ENCODE measurements around the gene ZBTB20.

The ZBTB20 gene

DNA sequence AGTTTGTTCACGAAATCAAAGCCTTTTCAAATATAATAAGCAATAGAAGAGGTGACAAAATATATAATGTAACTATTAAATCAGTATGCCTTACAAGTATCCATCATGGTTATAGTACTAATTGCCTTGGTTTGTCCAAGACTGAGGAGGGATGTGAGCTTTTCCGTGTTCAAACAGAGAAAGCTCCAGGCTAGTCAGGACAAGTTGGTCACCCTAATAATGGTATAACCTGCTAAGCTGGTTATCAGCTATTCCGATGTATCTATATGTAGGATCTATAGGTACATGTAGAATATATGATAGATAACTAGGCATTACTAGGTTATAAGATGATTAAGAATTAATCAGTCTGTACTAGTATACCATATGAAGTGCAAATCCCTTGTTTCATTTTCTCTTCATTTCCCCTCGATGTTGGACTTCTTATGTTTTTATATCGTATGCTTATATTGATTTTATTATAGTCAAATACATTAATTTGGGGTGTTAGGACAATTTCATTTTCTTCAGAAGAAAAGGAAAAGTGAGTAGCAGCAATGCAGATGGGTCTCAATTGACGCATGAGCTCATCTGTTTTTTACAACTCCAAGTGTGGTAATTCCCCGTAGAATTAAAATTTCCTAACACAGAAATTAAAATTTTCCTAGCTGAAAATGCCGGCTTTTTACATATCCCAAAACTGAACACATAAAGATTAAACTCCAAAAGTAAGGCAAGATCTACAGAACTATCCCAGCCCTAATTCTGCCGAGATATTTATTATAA is 434.2 kb downstream of the ZBTB20 start:
- TF ChIP-seq POLR2AphosphoS5 (IDR thresholded peaks at IDR 0.05; ENCODE audit: low read depth, low read length): no peak
- no peak for TF ChIP-seq SIN3A (IDR thresholded peaks at IDR 0.05; ENCODE audit: borderline replicate concordance, insufficient read depth, low read length)
- no peak for TF ChIP-seq TAF1 (IDR thresholded peaks at IDR 0.05; ENCODE audit: borderline replicate concordance, insufficient read depth, low read length)
- TF ChIP-seq, protein P1, sequence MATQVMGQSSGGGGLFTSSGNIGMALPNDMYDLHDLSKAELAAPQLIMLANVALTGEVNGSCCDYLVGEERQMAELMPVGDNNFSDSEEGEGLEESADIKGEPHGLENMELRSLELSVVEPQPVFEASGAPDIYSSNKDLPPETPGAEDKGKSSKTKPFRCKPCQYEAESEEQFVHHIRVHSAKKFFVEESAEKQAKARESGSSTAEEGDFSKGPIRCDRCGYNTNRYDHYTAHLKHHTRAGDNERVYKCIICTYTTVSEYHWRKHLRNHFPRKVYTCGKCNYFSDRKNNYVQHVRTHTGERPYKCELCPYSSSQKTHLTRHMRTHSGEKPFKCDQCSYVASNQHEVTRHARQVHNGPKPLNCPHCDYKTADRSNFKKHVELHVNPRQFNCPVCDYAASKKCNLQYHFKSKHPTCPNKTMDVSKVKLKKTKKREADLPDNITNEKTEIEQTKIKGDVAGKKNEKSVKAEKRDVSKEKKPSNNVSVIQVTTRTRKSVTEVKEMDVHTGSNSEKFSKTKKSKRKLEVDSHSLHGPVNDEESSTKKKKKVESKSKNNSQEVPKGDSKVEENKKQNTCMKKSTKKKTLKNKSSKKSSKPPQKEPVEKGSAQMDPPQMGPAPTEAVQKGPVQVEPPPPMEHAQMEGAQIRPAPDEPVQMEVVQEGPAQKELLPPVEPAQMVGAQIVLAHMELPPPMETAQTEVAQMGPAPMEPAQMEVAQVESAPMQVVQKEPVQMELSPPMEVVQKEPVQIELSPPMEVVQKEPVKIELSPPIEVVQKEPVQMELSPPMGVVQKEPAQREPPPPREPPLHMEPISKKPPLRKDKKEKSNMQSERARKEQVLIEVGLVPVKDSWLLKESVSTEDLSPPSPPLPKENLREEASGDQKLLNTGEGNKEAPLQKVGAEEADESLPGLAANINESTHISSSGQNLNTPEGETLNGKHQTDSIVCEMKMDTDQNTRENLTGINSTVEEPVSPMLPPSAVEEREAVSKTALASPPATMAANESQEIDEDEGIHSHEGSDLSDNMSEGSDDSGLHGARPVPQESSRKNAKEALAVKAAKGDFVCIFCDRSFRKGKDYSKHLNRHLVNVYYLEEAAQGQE (IDR thresholded peaks at IDR 0.05; ENCODE audit: insufficient read depth in 1 of 2, low read depth in 2 of 2, low read length in 2 of 2): no peak
- TF ChIP-seq FOXP2 (optimal IDR thresholded peaks at IDR 0.05; ENCODE audit: borderline replicate concordance, extremely low read depth, extremely low read length, insufficient read depth): no peak

GRCh38 chr3:114711321-114711886 is 435.7 kb downstream of the ZBTB20 start:
- TF ChIP-seq, protein P1 (IDR thresholded peaks at IDR 0.05; ENCODE audit: insufficient read depth in 1 of 2, low read depth in 2 of 2, low read length in 2 of 2): no peak

GRCh38 chr3:114709102-114709501 is 438.0 kb downstream of the ZBTB20 start:
- TF ChIP-seq TAF1 (IDR thresholded peaks at IDR 0.05; ENCODE audit: borderline replicate concordance, insufficient read depth, low read length) (no peak), SIN3A (IDR thresholded peaks at IDR 0.05; ENCODE audit: borderline replicate concordance, insufficient read depth, low read length) (no peak), POLR2AphosphoS5 (IDR thresholded peaks at IDR 0.05; ENCODE audit: low read depth, low read length) (no peak), FOXP2 (optimal IDR thresholded peaks at IDR 0.05; ENCODE audit: borderline replicate concordance, extremely low read depth, extremely low read length, insufficient read depth) (no peak)
- TF ChIP-seq, protein P1 (IDR thresholded peaks at IDR 0.05; ENCODE audit: insufficient read depth in 1 of 2, low read depth in 2 of 2, low read length in 2 of 2): no peak

DNA sequence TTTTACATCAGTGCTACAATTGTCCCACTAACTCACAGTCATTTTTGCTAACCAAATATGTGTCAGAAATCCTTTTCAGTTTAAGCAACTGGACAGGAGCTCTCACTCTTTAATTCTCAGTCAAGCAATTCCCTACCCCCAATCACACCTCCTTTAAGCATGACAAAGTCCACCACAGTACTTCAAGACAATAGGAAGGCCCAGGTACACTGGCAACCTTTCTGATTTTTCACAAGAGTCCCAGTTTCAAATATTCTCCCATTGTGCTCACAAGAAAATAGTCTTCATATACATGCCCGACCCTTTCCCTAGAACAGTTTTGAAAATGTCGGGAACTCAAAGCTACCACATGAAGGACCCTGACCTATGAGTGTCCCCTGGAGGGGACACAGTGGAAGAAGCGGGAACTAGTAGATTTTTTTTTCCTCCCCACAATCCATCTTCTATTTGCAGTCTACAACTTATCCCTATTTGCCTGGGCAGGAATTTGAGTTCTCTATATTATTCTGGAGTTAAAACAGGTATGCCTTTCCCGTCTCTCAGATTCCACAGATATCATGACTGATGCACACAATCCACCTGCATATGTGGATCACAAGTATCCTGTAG is 439.7 kb downstream of the ZBTB20 start:
- TF ChIP-seq SIN3A (IDR thresholded peaks at IDR 0.05; ENCODE audit: borderline replicate concordance, insufficient read depth, low read length) (no peak), FOXP2 (optimal IDR thresholded peaks at IDR 0.05; ENCODE audit: borderline replicate concordance, extremely low read depth, extremely low read length, insufficient read depth) (no peak), POLR2AphosphoS5 (IDR thresholded peaks at IDR 0.05; ENCODE audit: low read depth, low read length) (no peak), TAF1 (IDR thresholded peaks at IDR 0.05; ENCODE audit: borderline replicate concordance, insufficient read depth, low read length) (no peak)
- TF ChIP-seq, protein P1 (IDR thresholded peaks at IDR 0.05; ENCODE audit: insufficient read depth in 1 of 2, low read depth in 2 of 2, low read length in 2 of 2): no peak
